ENCODE data around the gene ZDHHC9. TPM values are rescaled to one million over a fixed set of nuclear protein-coding genes. Genes with fewer than 3 reads are reported as not detected.

ZDHHC9 gene
- total and polyA plus RNA-seq, 9 of the 15 experiments (the other 6 are each of a cell fraction or from before 2014, with no cell fraction given): 6.8 to 22.4 (median 9.1) TPM

GRCh38 chrX:129768586-129769466 is 74.9 kb downstream of the ZDHHC9 start:
- Histone ChIP-seq H3K4me1 (replicated peaks in 1 of 2; ENCODE audit: control insufficient read depth in 2 of 2, insufficient read depth in 2 of 2, low read length in 2 of 2) (no peaks in the 10 kb centered on the region; a peak in 1 of 5 replicates), H3K27ac (ENCODE audit: extremely low read depth, low read depth, low read length) (no peak overlapping the region), H3K4me2 (ENCODE audit: insufficient read depth, low read length) (no peak overlapping the region), H3K36me3 (ENCODE audit: control insufficient read depth, insufficient read depth, low read length) (no peaks in the 10 kb centered on the region), H3K4me3 (no peak overlapping the region), H2AFZ (ENCODE audit: low read depth, low read length) (0 out of 2 replicates have a peak overlapping the region, but pooled peaks have one; percentile 24), H3K9me1 (ENCODE audit: control insufficient read depth, insufficient read depth, low read length) (no peaks in the 10 kb centered on the region), H3K79me2 (ENCODE audit: control insufficient read depth, insufficient read depth, low read length) (no peaks in the 10 kb centered on the region), H3K27me3 (ENCODE audit: control insufficient read depth in 2 of 2, insufficient read depth in 2 of 2, low read length in 2 of 2) (no peaks in the 10 kb centered on the region), H3K9me3 (replicated peaks; ENCODE audit: control insufficient read depth, insufficient read depth, low read depth, low read length) (no peaks in the 10 kb centered on the region), H3K9ac (ENCODE audit: insufficient read depth in 1 of 2, low read depth in 2 of 2, low read length in 2 of 2) (no peak overlapping the region; a peak in 1 of 4 replicates), H4K20me1 (replicated peaks; ENCODE audit: control insufficient read depth, insufficient read depth, low read length) (no peaks in the 10 kb centered on the region)
- in situ Hi-C loops (cut with MboI): no loop called here
- ATAC-seq (no peak), DNase-seq (ENCODE audit: extremely low read depth in 1 of 4, low spot score in 3 of 4) (no peak), FAIRE-seq (no peak)
- intact Hi-C loops (cut with micrococcal nuclease): no loop called here
- ChIA-PET CTCF (ENCODE audit: low intra/inter-chr PET ratio) (no interaction called here), POLR2A (interaction anchor here (0.6 to 0.7 kb wide), 3 partner anchors 11 to 183 kb away, joined by 3 read pairs; partner anchors contain the start of gene SASH3)
- TF ChIP-seq GATA2 (CRISPR knock-in tag; IDR thresholded peaks at IDR 0.05) (no peak), NCOA2 (IDR thresholded peaks at IDR 0.05; ENCODE audit: partially characterized antibody in 2 of 2) (no peak), SMAD3 (CRISPR knock-in tag; conservative IDR thresholded peaks at IDR 0.05) (no peak), ATF1 (CRISPR knock-in tag; IDR thresholded peaks at IDR 0.05) (no peak), ATF1 (tag; IDR thresholded peaks at IDR 0.05) (no peak), THRAP3 (IDR thresholded peaks at IDR 0.05; ENCODE audit: borderline replicate concordance) (no peak), BRF1 (IDR thresholded peaks at IDR 0.05; ENCODE audit: borderline replicate concordance, extremely low read depth, insufficient read length) (no peak), FOXJ3 (CRISPR knock-in tag; IDR thresholded peaks at IDR 0.05) (no peak), ZBTB7A (IDR thresholded peaks at IDR 0.05; ENCODE audit: borderline replicate concordance, control insufficient read depth, low read depth, low read length) (no peak), POLR2H (tag; IDR thresholded peaks at IDR 0.05; ENCODE audit: low read depth) (no peak), SP2 (IDR thresholded peaks at IDR 0.05; ENCODE audit: extremely low read depth, low read depth, low read length, poor library complexity, severe bottlenecking) (no peak), ZBTB1 (CRISPR knock-in tag; IDR thresholded peaks at IDR 0.05; ENCODE audit: borderline replicate concordance, low read depth) (no peak), MEF2A (IDR thresholded peaks at IDR 0.05; ENCODE audit: control insufficient read depth, low read depth, low read length) (no peak), NCOA6 (IDR thresholded peaks at IDR 0.05) (no peak), RHOXF2B (CRISPR knock-in tag; conservative IDR thresholded peaks at IDR 0.05) (no peak), ARNT (IDR thresholded peaks at IDR 0.05) (no peak), CBFA2T2 (conservative IDR thresholded peaks at IDR 0.05) (no peak), MXI1 (IDR thresholded peaks at IDR 0.05; ENCODE audit: low read depth, low read length) (no peak), IRF2 (CRISPR knock-in tag; IDR thresholded peaks at IDR 0.05) (no peak), NUFIP1 (IDR thresholded peaks at IDR 0.05; ENCODE audit: partially characterized antibody) (no peak)
- BruUV-seq (replicated peaks): no TSS peak
- 50% methylated on average over 6 of the region's 8 CpGs for WGBS (ENCODE audit: insufficient coverage, low coverage, missing lambda C conversion rate)

Measured in K562 (cell line).